ENCODE data around the gene SERPINA1.

DNA sequence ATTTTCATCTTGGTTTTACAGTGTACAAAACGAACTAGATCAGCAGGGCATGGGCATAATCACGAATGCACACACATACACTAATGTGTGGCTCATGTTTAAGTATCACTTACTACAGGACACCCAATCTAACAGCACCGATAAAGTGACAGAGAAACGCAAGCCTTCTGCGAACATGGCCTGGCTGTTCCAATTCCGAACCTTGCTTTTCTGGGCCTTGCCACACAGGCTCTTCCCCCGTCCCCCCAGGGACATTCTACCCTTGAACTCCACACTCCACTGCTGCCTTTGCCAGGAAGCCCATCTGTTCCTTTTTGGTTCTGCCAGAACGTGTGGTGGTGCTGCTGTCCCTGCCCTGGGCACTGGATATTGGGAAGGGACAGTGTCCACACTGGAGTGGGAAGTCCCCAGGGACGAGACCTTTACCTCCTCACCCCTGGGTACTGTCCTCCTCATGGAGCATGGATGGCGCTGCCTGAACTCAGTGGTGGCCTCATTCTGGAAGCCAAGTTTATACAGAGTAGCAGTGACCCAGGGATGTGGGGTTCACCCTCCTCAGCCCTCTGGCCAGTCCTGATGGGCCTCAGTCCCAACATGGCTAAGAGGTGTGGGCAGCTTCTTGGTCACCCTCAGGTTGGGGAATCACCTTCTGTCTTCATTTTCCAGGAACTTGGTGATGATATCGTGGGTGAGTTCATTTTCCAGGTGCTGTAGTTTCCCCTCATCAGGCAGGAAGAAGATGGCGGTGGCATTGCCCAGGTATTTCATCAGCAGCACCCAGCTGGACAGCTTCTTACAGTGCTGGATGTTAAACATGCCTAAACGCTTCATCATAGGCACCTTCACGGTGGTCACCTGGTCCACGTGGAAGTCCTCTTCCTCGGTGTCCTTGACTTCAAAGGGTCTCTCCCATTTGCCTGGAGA, 7.9 kb downstream of the SERPINA1 start:
- no peak for TF ChIP-seq EZH2 (IDR thresholded peaks at IDR 0.05; ENCODE audit: low read depth)
- TF ChIP-seq, protein P1, sequence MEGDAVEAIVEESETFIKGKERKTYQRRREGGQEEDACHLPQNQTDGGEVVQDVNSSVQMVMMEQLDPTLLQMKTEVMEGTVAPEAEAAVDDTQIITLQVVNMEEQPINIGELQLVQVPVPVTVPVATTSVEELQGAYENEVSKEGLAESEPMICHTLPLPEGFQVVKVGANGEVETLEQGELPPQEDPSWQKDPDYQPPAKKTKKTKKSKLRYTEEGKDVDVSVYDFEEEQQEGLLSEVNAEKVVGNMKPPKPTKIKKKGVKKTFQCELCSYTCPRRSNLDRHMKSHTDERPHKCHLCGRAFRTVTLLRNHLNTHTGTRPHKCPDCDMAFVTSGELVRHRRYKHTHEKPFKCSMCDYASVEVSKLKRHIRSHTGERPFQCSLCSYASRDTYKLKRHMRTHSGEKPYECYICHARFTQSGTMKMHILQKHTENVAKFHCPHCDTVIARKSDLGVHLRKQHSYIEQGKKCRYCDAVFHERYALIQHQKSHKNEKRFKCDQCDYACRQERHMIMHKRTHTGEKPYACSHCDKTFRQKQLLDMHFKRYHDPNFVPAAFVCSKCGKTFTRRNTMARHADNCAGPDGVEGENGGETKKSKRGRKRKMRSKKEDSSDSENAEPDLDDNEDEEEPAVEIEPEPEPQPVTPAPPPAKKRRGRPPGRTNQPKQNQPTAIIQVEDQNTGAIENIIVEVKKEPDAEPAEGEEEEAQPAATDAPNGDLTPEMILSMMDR (conservative IDR thresholded peaks at IDR 0.05), result no peak

Data from PC-9 (cell line).